ENCODE data around the gene PCGF3.
"Not testable (repeated sequence)": the region's sequence is repeated elsewhere in the genome, so short reads cannot be mapped to it uniquely, and the experiment has no call there.

Gene PCGF3

DNA sequence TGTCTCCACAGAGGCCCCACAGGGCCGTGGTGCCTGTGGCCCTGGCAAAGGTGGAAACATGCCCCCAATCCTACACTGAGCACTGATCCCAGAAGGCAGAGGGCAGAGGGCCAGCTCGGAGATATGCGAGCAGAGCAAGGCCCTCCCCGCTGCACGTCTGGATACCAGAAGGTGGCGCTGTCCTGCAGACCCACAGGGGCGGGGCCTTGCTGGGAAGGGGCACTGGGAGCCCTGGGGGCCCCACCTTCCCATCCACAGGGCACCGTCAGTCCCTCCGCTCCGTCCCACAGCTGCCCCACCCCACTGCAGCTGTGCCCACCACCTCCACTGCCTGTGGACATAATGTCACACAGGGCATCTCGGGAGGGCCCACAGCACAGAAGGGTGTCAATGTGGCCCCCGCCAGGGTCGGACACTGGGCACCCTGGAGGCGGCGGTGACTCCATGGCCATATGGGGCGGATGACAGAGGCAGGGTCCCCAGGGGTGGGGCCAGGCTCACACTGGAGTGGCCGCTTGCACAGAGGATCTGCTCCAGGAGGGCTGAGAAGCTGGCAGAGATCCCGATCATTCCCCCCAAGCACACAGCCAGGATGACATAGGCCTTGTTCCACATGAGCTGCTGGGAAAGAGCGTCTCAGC is 21.5 kb upstream of the PCGF3 start:
- no peak for DNase-seq

DNA sequence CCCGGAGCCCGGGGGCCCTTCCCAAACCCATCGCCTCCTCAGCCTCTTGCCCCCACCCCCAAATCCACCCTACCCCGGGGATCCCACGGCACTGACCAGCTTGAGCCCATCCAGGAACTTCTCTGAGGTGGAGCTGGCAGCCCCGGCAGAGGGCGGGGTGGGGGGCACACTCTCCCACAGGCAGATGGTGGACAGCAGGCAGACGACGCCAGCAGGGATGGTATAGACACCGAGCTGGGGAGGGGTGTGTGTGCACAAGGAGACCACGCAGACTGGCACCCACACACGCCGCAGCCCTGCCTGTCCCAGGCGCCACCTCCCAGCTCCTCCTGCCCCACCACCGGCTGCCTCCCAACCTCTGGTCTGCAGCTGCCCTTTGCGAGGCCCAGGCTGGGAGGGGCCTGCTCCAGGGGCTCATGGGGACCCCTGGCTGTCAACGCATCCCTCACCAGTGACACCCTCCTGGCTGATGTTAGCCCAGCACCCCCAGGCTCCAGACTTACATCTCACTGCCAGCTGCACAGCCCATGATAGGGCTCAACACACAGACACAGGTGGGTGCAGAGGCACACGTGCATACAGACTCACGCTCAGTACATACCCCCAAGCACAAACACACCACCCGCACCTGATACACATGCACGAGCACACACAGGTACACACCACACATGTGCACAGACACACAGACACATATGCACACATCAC is 20.9 kb upstream of the PCGF3 start:
- DNase-seq = no peak

DNA sequence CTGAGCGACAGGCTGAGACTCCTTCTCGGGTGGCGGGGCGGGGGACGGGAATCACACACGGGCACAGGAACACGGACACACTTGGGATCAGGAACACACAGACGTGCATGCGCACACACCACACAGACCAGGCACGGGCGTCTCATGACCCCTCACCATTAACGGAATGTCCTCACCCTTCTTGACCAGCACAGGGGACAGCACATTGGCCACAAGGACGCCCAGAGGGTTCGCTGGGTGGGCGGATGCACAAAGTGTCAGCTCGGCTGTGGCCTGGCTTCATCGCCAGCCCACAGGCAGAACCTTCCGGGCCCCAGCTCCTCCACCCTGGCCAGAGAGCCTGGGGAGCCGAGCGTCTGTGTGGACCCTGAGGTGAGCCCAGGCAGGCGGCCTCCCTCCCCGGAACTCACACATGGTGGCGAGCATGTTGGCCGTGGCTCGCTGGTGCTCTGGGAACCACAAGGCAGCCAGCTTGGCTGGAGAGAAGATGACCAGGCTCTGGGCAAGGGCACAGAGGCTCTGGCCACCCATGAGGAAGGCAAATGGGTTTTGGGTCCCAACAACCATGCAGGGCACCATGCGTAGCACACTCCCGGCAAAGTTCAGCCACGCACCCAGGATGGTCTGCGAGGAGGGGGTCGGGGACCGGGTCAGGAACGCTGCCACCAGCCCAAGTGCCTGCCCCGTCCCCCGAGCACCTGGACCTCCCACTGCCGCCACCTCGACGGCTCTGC is 19.8 kb upstream of the PCGF3 start:
- DNase-seq = no peak

DNA sequence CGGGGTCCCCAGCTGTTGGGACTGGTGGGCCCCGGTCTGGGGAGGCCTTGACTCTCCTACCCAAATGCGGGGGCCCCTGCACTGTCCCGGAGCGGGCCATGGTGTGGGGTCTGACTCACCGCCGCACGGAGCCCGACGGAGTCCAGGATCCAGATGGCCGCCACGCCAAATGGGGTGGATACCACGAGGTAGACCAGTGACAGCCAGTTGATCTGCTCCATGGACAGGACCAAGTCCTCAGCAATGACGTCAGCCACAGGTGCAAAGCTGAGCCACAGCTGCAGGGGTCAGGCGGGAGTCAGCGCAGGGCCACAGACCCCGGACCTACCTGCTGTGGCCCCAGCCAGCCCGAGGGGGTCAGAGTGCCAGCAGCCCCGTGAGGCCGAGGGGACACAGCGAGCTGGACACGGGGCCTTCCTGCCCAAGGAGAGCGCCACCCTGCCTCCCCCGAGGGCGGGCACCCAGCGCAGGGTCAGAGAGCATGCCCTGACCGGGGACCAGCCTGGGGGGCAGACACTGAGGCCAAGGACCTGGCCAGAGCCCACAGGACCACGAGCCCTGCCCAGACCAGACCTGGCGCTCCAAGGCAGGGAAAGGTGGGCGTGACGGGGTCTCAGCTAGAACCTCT is 19.1 kb upstream of the PCGF3 start:
- no peak for DNase-seq

DNA sequence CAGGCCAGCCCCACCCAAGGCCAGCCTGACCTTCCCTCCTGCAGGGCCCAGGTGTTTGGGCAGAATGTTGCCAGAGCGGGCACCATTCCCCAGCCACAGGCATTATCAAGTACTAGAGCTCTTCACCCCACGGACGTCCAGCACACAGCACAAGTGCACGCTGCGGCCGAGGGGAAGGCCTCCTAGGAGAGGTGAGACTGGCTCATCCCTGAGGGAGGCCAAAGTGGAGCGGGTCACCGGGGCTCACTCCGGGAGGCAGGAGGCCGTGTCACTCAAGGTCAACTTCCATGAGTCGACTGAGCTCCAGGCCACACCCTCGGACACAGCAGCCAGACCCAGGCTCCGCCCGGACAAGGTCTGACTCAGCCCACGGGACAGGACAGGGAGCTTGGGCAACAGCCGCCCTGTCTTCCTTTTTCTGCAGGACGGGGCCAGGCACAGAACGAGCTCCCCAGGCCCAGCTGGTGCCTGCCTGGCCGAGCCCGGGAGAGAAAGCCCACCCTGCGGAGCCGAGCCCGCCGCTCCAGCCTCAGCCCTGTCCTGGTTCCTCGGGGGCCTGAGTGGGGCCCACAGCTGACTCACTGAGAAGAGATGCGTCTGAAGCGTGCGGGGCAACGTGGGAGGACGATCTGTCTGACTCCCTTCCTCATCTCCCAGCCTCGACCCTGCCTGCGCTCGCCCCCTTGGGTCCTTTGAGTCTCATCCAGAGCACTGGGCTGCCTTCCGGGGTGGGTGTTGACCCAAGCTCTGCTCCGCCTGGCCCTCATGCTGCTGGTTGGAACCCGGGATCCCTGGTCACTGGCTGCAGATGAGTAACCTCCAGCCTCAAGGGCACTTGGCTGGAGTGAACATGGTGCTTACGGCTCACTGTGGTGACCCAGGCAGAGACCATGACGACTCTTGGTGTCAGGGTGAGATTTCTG is 18.3 kb upstream of the PCGF3 start:
- no peak for DNase-seq

DNA sequence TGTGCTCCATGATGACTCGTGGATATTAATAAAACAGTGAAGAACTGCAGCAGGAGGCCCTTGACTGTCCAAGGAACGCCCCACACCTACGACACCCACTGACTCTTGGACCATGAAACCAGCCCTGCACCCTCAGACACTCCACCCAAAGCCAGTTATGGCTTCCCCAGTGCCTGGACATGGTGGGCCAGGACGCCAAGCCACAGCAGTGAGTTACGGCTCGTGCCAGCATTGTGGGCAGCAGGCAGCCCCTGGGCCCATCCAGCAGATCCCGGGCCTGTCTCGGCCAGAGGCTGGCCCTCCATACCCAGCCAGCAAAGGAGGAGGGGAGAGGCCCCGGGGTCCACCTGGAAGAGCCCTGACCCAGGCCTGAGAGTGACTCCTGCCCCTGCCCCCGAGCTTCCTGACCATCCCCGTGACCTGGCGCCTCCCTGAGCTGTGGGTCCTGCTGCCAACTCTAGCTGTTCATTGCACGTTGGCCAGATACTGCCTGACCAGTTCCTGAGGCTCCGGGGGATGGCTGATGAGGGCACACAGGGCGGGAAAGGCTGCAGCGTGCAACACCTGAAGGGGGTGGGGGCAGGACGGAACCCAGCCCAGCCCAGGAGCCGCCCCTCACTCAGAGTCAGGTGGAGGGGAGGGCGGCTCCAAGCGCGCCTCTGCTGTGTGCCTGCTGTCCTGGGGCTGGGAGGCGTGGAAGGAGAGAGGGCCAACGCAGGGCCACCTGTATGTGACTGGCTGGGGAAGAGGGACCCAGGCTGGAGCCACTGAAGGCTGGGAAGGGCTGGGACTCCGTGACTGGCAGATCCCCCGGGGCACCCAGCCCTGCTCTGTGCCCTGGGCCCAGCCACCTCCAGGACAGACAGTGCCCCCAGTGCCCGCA is 17.4 kb upstream of the PCGF3 start:
- DNase-seq = no peak

DNA sequence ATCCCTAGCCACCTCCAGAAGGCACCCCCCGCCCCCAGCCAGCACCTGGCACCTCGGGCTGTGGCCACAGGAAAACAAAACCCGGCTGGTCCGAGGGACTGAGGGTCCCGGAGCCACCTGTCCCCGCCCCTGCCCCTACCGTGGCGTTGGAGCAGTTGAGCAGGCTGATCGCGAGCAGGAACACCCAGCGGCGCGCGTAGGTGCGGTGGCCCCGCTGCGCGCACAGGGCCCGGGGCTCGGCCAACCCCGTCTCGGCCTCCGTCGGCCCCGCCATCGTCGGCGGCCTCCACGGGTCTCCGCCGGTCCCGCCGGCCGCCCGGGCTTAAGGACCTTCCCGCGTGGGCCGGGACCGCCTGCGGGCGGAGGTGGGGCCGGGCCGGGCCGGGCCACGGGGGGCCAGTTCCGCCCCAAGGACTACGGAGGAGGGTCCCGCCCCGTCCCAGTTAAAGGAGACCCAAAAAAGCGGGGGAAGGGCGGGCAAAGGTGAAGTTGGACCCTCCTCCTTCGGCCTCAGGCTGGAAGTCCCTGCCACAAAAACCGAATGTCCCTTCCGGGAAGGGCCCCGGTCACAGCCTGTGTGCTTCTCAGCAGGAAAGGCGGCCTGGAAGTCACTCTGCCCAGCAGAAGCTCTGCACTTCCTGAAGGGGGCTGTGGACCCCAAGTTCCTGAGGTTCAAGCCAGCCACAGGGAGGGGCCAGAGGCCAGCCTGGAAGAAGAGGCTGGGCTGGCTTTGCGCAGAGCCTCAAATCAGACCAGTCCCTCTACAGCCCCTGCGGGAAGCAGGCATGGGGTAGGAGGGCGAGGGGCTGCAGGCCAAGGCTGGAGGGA is 16.6 kb upstream of the PCGF3 start, which contains the start of gene SLC49A3:
Gene SLC49A3, minus strand, starts transcription at position 298 of the 828 bp plus-strand sequence. Its CDS starts 24 bp downstream, at position 274.
- no peak for DNase-seq

DNA sequence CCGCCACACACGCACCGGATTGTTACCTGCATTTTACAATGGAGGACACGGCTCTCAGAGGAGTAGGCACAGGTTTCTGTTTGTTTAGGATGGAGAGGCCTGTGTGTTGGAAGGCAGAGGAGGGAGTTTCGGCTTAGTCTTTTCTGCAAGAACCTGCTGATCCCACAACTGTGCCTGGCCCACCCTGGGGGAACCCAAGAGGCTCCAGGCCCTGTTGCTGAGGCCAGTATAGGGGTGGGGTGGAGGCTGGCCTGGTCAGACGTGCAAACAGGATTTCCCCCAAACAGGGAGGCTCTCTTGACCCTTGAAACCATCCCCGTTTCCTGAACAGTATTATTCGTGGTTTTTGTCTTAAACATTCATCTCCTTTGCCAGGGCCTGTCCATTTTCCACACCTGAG is 15.9 kb upstream of the PCGF3 start:
- no peak for DNase-seq

DNA sequence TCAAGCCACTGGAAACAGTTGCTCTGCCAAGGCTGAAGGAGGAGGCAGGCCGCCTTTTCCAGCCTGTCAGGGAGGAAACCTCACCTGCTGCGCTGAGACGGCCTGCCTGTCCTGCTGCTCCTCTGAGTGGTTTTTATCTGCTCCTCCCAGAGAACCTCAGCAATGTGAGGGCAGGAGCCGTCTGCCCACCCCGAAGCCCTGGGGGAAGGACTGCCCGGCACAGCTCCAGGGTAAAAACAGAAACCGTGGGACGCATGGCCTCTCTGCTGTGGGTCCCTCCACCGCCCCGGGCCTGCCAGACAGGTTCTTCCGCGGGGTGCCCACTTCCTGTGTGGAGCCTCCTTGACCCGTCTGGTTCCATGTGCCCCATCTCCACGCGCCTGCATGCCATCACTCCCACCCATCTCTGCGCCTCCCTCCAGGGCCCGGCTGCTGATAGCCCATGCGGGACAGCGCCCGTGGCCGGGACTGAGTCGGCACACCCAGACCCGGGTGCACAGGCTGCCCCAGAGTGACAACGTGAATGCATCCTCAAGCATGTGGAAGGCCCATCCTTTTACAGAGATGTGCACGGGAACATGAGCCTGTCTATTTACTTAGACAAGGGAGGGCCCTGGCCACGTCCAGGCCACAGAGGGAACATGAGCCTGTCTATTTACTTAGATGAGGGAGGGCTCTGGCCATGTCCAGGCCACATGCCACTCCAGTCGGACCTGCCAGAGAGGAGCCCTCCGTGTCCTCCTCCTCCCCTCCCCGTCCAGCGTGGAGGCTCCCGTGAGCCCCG is 12.7 kb upstream of the PCGF3 start:
- peak in 1 of 3 experiments; percentile 21 for DNase-seq

DNA sequence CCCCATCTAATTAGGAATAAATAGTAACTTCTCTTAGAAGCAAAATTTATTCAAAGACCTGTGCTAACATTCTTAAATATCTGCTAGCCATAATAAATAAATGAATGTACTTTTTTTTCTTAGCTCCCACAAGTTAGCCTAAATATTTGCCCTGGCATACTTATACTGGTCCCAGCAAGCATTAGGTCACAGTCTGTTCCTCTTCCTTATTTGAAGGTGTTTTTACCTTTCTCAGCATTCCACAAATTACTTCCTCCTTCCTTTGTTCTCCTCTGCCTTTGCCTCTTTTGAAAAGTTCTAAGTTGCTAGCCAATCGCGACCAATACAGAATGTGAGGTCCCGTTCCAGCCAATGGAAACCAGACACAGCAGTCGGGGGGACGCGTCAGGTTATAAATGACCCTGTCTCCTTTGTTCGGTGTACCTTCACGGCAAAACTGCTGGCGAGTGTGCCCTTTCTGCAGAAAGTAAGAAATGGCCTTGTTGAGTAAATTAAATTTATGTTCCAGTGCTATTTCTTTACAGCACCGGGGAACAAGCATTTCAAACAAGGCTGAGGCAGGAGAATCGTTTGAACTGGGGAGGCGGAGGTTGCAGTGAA is 11.2 kb upstream of the PCGF3 start:
- DNase-seq = not testable (repeated sequence)

DNA sequence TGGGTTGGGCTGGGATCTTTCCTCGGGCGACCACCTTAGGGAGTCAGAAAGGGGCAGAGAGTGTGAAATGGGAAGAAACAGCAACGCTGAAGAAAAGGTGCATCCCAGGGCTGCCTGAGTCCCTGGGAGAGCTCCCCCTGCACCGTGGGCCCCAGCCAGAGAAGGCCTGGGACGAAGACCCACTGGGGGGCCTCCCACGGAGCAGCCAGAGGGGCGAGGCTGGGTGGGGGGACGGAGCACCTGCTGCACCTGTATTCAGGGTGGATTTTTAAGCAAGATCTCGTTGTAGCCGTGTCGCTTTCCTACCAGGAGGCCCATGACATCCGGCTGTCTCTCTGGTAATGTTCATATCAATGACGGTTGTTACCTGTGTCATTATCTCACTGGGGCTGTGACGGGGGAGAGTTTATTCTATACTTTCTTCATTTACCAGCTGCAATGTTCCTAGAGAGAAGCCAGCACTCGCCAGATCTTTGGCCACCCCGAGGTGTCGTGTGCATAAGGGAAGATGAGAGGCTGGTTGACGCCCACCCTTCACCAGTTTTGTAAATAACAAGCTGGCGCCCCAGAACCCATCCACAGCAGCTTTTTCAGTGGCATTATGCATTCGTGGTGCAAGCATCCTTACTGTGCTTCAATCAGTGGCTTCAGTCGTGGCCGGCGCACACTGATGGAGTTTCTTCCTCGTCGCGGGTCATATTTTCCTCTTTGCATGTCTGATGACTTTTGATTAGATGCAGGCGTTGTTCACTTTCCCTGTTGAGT is 5.6 kb upstream of the PCGF3 start:
- no peak for DNase-seq

DNA sequence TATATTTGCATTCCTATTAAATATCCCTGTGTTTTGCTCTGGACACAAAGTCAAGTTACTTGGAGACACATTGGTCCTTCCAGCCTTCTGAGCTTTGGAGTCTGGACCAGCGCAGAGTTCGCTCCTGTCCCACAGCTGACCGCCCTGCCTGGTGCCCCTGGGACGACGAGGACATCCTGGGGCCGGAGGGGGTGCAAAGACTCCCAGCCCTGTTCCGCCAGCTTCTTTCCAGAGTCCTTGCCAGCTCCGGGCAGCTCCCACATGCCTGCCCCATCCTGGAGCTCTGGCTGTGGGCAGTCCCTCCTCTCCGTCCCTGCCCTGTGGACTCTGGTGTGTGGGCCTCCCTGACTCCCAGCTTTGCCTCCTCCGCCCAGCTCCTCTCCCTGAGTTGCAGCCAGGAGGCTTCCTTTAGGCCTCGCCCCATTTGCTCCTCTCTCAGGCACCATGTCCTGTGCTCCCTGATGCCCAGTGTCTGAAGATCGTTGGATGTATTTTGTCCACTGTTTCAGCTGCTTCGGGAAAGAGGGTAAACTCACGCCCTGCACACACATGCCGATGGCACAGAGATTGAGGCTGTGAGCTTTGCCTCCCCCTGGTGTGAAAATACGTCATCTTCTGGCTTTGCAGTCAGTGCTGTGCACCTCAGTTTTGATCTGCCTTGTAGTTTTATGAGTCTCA is 4.9 kb upstream of the PCGF3 start:
- no peak for DNase-seq

DNA sequence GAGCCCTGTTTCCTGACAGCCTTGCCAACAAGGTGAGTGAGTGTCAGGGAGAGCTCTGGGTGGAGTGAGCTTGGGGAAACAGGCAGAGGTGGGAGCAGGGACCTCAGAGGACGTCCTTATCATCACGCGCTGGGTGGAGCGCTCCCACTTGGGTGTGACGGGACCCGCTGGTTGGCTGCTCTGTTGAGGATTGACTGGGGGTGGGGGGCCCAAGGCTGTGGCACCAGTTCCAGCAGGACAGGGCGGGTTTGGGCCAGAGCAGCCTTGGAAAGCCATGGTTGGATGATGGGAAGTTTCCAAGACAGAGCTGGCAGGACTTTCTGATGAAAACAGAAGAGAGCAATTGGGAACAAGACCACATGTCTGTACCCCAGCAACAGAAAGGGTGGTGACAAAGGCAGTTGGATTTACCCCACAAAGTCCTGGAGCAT is 3.0 kb upstream of the PCGF3 start:
- DNase-seq = no peak

DNA sequence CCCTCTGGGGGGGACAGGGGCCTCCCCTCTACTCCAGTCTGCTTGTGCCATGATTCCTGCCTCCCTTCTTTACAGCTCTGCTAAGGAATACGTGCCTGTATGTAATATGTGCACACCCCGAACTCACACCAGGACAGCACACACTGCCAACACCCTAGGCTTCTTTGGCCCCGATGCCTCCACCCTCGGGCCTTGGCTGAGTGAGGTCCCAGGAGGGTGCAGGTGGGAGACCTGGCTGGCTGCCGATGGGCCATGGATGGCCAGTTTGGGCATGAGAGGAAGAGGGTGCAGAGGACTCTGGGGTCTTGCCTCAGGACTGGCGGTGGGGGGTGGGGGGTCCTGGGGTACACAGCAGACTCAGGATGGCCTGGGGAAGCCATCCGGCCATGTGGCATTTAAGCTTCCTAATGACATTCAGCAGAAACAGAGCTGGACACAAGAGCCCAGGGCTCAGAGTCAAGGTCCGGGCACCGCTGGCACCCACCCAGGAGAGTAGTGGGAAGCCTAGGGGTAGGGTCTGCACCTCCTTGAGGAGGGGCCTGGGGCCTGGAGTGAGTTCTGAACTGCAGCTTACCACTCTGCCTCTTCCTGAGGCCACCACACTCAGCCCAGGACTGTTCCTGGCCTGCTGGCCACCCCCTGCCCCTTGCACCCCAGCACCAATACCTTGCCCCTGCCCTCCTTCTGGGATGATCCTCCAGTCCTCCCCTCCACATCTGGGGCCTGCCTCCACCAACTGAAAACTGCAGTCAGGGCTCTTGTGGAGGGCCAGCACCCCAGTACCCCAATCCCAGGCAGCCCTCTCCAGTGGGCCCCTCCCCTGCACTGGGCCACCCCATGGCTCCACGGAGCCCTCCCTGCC is 2.1 kb upstream of the PCGF3 start:
- DNase-seq = no peak

DNA sequence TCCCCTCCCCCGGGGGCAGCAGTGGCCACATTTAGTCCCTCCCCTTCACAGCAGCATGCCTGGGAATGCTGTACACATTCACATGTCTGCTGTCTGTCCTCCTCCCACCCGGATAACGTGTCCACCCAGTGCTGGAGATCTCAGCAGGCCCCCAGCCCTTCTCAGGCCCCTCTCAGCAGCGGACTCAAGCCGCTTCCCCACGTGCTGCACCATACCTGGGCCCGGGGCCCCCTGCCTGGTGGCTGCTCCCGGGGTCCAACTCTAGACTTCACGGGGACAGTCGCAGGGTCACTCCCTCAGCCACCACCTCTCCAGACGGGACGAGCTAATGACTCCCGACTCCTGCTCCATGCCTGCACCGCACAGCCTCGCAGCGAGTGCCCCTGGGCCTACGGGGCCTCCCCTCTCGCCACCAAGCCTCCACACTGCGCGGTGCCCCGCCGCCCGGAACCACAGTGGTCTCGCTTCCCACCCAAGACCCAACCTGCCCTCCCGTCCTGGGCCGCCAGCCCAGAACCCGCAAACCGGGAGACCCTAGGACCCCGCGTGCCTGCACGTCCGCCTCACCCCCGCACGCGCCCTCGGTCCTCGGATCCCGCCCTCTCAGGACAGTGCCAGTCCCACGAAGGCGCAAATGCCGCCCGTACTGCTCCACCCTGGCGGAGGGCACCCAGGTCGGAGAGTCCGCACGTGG is 1.3 kb upstream of the PCGF3 start:
- DNase-seq = no peak

DNA sequence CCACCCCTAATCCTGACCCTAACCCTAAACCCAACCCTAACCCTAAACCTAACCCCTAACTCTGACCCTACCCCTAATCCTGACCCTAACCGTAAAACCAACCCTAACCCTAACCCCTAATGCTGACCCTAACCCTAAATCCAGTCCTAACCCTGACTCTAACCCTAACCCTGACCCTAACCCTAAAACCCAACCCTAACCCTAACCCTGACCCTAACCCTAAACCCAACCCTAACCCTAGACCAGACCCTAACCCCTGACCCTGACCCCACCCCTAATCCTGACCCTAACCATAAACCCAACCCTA is 708 bp upstream of the PCGF3 start:
- DNase-seq = no peak
